ENCODE results near the gene SPNS3.

- TF ChIP-seq PRDM6 (tag by site-specific recombination; IDR thresholded peaks at IDR 0.05), result no peak
- TF ChIP-seq, protein P1, sequence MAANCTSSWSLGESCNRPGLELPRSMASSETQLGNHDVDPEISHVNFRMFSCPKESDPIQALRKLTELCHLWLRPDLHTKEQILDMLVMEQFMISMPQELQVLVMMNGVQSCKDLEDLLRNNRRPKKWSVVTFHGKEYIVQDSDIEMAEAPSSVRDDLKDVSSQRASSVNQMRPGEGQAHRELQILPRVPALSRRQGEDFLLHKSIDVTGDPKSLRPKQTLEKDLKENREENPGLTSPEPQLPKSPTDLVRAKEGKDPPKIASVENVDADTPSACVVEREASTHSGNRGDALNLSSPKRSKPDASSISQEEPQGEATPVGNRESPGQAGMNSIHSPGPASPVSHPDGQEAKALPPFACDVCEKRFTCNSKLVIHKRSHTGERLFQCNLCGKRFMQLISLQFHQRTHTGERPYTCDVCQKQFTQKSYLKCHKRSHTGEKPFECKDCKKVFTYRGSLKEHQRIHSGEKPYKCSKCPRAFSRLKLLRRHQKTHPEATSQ (tag by site-specific recombination; IDR thresholded peaks at IDR 0.05), result no peak
- TF ChIP-seq, protein P2, sequence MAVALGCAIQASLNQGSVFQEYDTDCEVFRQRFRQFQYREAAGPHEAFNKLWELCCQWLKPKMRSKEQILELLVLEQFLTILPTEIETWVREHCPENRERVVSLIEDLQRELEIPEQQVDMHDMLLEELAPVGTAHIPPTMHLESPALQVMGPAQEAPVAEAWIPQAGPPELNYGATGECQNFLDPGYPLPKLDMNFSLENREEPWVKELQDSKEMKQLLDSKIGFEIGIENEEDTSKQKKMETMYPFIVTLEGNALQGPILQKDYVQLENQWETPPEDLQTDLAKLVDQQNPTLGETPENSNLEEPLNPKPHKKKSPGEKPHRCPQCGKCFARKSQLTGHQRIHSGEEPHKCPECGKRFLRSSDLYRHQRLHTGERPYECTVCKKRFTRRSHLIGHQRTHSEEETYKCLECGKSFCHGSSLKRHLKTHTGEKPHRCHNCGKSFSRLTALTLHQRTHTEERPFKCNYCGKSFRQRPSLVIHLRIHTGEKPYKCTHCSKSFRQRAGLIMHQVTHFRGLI (tag by site-specific recombination; IDR thresholded peaks at IDR 0.05), result no peak
- TF ChIP-seq ZNF311 (tag by site-specific recombination; IDR thresholded peaks at IDR 0.05; ENCODE audit: borderline replicate concordance), result no peak
- TF ChIP-seq, protein P3, sequence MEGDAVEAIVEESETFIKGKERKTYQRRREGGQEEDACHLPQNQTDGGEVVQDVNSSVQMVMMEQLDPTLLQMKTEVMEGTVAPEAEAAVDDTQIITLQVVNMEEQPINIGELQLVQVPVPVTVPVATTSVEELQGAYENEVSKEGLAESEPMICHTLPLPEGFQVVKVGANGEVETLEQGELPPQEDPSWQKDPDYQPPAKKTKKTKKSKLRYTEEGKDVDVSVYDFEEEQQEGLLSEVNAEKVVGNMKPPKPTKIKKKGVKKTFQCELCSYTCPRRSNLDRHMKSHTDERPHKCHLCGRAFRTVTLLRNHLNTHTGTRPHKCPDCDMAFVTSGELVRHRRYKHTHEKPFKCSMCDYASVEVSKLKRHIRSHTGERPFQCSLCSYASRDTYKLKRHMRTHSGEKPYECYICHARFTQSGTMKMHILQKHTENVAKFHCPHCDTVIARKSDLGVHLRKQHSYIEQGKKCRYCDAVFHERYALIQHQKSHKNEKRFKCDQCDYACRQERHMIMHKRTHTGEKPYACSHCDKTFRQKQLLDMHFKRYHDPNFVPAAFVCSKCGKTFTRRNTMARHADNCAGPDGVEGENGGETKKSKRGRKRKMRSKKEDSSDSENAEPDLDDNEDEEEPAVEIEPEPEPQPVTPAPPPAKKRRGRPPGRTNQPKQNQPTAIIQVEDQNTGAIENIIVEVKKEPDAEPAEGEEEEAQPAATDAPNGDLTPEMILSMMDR (tag by site-specific recombination; IDR thresholded peaks at IDR 0.05), result no peak
- TF ChIP-seq ZNF274 (IDR thresholded peaks at IDR 0.05; ENCODE audit: low read length), result no peak
- TF ChIP-seq ZNF274 (tag by site-specific recombination; IDR thresholded peaks at IDR 0.05; ENCODE audit: borderline replicate concordance), result no peak
- TF ChIP-seq ZNF248 (tag by site-specific recombination; IDR thresholded peaks at IDR 0.05), result no peak
- no peak for TF ChIP-seq KLF16 (tag by site-specific recombination; IDR thresholded peaks at IDR 0.05)
- no peak for TF ChIP-seq ZFP69B (tag by site-specific recombination; IDR thresholded peaks at IDR 0.05)
- TF ChIP-seq, protein P4, sequence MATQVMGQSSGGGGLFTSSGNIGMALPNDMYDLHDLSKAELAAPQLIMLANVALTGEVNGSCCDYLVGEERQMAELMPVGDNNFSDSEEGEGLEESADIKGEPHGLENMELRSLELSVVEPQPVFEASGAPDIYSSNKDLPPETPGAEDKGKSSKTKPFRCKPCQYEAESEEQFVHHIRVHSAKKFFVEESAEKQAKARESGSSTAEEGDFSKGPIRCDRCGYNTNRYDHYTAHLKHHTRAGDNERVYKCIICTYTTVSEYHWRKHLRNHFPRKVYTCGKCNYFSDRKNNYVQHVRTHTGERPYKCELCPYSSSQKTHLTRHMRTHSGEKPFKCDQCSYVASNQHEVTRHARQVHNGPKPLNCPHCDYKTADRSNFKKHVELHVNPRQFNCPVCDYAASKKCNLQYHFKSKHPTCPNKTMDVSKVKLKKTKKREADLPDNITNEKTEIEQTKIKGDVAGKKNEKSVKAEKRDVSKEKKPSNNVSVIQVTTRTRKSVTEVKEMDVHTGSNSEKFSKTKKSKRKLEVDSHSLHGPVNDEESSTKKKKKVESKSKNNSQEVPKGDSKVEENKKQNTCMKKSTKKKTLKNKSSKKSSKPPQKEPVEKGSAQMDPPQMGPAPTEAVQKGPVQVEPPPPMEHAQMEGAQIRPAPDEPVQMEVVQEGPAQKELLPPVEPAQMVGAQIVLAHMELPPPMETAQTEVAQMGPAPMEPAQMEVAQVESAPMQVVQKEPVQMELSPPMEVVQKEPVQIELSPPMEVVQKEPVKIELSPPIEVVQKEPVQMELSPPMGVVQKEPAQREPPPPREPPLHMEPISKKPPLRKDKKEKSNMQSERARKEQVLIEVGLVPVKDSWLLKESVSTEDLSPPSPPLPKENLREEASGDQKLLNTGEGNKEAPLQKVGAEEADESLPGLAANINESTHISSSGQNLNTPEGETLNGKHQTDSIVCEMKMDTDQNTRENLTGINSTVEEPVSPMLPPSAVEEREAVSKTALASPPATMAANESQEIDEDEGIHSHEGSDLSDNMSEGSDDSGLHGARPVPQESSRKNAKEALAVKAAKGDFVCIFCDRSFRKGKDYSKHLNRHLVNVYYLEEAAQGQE (tag by site-specific recombination; IDR thresholded peaks at IDR 0.05), result no peak
- TF ChIP-seq ZNF280D (tag by site-specific recombination; IDR thresholded peaks at IDR 0.05), result no peak
- no peak for TF ChIP-seq ZNF677 (tag by site-specific recombination; IDR thresholded peaks at IDR 0.05)
Observed at GRCh38 chr17:4475001-4475400, 41.3 kb downstream of the SPNS3 start.

Data from HEK293 (cell line).